H1 (cell line): Measurements from ENCODE around the gene C1QL1. TPM values are rescaled to one million over a fixed set of nuclear protein-coding genes. Genes with fewer than 3 reads are reported as not detected.

Experiments
- BCL11A ChIP-seq, 2 experiments: IDR thresholded peaks; one replicate each; pipeline ENCODE4 v1.6.1; 2011; ENCODE audit warnings: low read depth in 2 of 2, low read length in 2 of 2, mild to moderate bottlenecking in 2 of 2
- SIN3A ChIP-seq, 2 experiments: IDR thresholded peaks in 1 of 2; conservative IDR thresholded peaks in 1 of 2; 2 replicates each; pipeline ENCODE4 v1.6.1; 2011 to 2012; ENCODE audit warnings: low read length in 2 of 2, improper control_type of control experiment in 1 of 2, low read depth in 1 of 2, mild to moderate bottlenecking in 1 of 2
- TAF1 ChIP-seq: IDR thresholded peaks from 2 replicates; pipeline ENCODE4 v1.6.1; 2011; ENCODE audit warnings: mild to moderate bottlenecking, low read depth, low read length
- polyA plus RNA-seq, 7 experiments: library from polyadenylated mRNA; depleted of rRNA in 3 of 7; stranded (reverse) in 5 of 7; unstranded in 2 of 7; fragments of >200 nt in 5 of 7; fragments of 200-250 nt in 2 of 7; gene quantifications; 1 replicate in 5 of 7; 2 replicates in 1 of 7; 4 replicates in 1 of 7; pipeline versions ENCODE4 v1.2.1 to v1.2.3, GENCODE V29; 2011 to 2013; ENCODE audit warnings: missing spikeins in 2 of 7, mixed read lengths in 2 of 7
- total RNA-seq: library from RNA; stranded (reverse); fragmentation: NEBNext Ultra II Directional; extraction: Animal tissue kit (Norgen Biotek cat#: 25700); gene quantifications from 2 replicates; pipeline ENCODE4 v1.2.1, GENCODE V29; 2021

The C1QL1 gene
- total and polyA plus RNA-seq, 2 of the 8 experiments (the other 6 are each of a cell fraction or from before 2014, with no cell fraction given) = 7.6 to 10.5 TPM

GRCh38 chr17:44917456-44917855 is 50.6 kb downstream of the C1QL1 start (continued):
- TF ChIP-seq SIN3A (conservative IDR thresholded peaks at IDR 0.05 in 1 of 2, IDR thresholded peaks at IDR 0.05 in 1 of 2; ENCODE audit: low read depth in 1 of 2, low read length in 2 of 2) (no peak), TAF1 (no peak), BCL11A (IDR thresholded peaks at IDR 0.05; ENCODE audit: low read depth in 2 of 2, low read length in 2 of 2) (no peak)
